K562 (cell line): Measurements from ENCODE around the gene TRMT10B. TPM values are rescaled to one million over a fixed set of nuclear protein-coding genes. Genes with fewer than 3 reads are reported as not detected.

Source experiments
- polyA plus RNA-seq, 8 experiments: library from polyadenylated mRNA; depleted of rRNA in 4 of 8; stranded (reverse) in 5 of 8; unstranded in 3 of 8; fragments of >200 nt; fragmentation: Nextera tagmentation in 2 of 8; fragmentation: Illumina TruSeq in 1 of 8; extraction: Ambion mirVana in 2 of 8; extraction: Trizol in 1 of 8; gene quantifications; 2 replicates each; pipeline versions ENCODE4 v1.2.1 to v1.2.3, GENCODE V29; 2011 to 2014; ENCODE audit warnings: inconsistent platforms in 1 of 8, missing spikeins in 1 of 8
- total RNA-seq, 7 experiments: library from RNA; depleted of rRNA in 6 of 7; stranded (reverse); fragments of >200 nt in 6 of 7; fragmentation: Illumina TruSeq in 2 of 7; extraction: Trizol in 2 of 7; gene quantifications; 2 replicates each; pipeline versions ENCODE4 v1.2.1 to v1.2.3, GENCODE V29; 2011 to 2021; ENCODE audit warnings: low replicate concordance in 1 of 7

TRMT10B gene
- total and polyA plus RNA-seq, 9 of the 15 experiments (the other 6 are each of a cell fraction or from before 2014, with no cell fraction given), result 2.9 to 13.4 (median 7.0) TPM

Other genes with a start within 250 kb of the TRMT10B start
- gene FBXO10, start 177.4 kb upstream of the TRMT10B start, total RNA-seq (2014; rRNA removed), result 5.4 and 8.2 TPM in 2 replicates
- gene FBXO10, start 177.4 kb upstream of the TRMT10B start, total RNA-seq (2014; rRNA removed; fragmentation: Illumina TruSeq; extraction: Trizol), result 5.0 and 6.0 TPM in 2 replicates
- gene FBXO10, start 177.4 kb upstream of the TRMT10B start, total RNA-seq (2015; rRNA removed; fragmentation: Illumina TruSeq; extraction: Trizol), result 5.8 and 5.9 TPM in 2 replicates
- gene FBXO10, start 177.4 kb upstream of the TRMT10B start, total RNA-seq (2021), result 8.8 and 9.0 TPM in 2 replicates
- 9.9 and 16.4 TPM in 2 replicates for gene FBXO10, start 177.4 kb upstream of the TRMT10B start, polyA plus RNA-seq (2011; rRNA removed)
- gene FBXO10, start 177.4 kb upstream of the TRMT10B start, polyA plus RNA-seq (2014; fragmentation: Illumina TruSeq; extraction: Trizol), result 8.8 and 9.6 TPM in 2 replicates
- gene FBXO10, start 177.4 kb upstream of the TRMT10B start, polyA plus RNA-seq (2014; fragmentation: Nextera tagmentation; extraction: Ambion mirVana), result 1 to 10 TPM in 1 of 2 experiments, under 1 TPM in 1; 0.84 to 1.4 TPM
- gene FBXO10, start 177.4 kb upstream of the TRMT10B start, polyA plus RNA-seq (2014; rRNA removed), result 7.5 and 8.1 TPM in 2 replicates
- gene TOMM5, start 161.2 kb upstream of the TRMT10B start, total RNA-seq (2014; rRNA removed), result 486 and 497 TPM in 2 replicates
- 432 and 435 TPM in 2 replicates for gene TOMM5, start 161.2 kb upstream of the TRMT10B start, total RNA-seq (2014; rRNA removed; fragmentation: Illumina TruSeq; extraction: Trizol)
- gene TOMM5, start 161.2 kb upstream of the TRMT10B start, total RNA-seq (2015; rRNA removed; fragmentation: Illumina TruSeq; extraction: Trizol), result 507 and 545 TPM in 2 replicates
- gene TOMM5, start 161.2 kb upstream of the TRMT10B start, total RNA-seq (2021), result 262 and 298 TPM in 2 replicates
- gene TOMM5, start 161.2 kb upstream of the TRMT10B start, polyA plus RNA-seq (2011; rRNA removed), result 324 and 496 TPM in 2 replicates
- gene TOMM5, start 161.2 kb upstream of the TRMT10B start, polyA plus RNA-seq (2014; fragmentation: Illumina TruSeq; extraction: Trizol), result 415 and 463 TPM in 2 replicates
- gene TOMM5, start 161.2 kb upstream of the TRMT10B start, polyA plus RNA-seq (2014; fragmentation: Nextera tagmentation; extraction: Ambion mirVana), result 1,000 to 10,000 TPM; 1,739 to 1,742 TPM
- gene TOMM5, start 161.2 kb upstream of the TRMT10B start, polyA plus RNA-seq (2014; rRNA removed), result 636 and 716 TPM in 2 replicates
- gene FRMPD1, start 102.9 kb upstream of the TRMT10B start, total RNA-seq (2014; rRNA removed), result not detected in 2 replicates
- gene FRMPD1, start 102.9 kb upstream of the TRMT10B start, total RNA-seq (2014; rRNA removed; fragmentation: Illumina TruSeq; extraction: Trizol), result not detected in 2 replicates
- not detected in 2 replicates for gene FRMPD1, start 102.9 kb upstream of the TRMT10B start, total RNA-seq (2015; rRNA removed; fragmentation: Illumina TruSeq; extraction: Trizol)
- gene FRMPD1, start 102.9 kb upstream of the TRMT10B start, total RNA-seq (2021), result not detected in 2 replicates
- gene FRMPD1, start 102.9 kb upstream of the TRMT10B start, polyA plus RNA-seq (2011; rRNA removed), result not detected in 2 replicates
- gene FRMPD1, start 102.9 kb upstream of the TRMT10B start, polyA plus RNA-seq (2014; fragmentation: Illumina TruSeq; extraction: Trizol), result not detected in 2 replicates
- not detected for gene FRMPD1, start 102.9 kb upstream of the TRMT10B start, polyA plus RNA-seq (2014; fragmentation: Nextera tagmentation; extraction: Ambion mirVana)
- gene FRMPD1, start 102.9 kb upstream of the TRMT10B start, polyA plus RNA-seq (2014; rRNA removed), result not detected in 2 replicates
- gene EXOSC3, start 31.3 kb downstream of the TRMT10B start, total RNA-seq (2014; rRNA removed), result 166 and 209 TPM in 2 replicates
- gene EXOSC3, start 31.3 kb downstream of the TRMT10B start, total RNA-seq (2014; rRNA removed; fragmentation: Illumina TruSeq; extraction: Trizol), result 130 and 137 TPM in 2 replicates
- 112 and 114 TPM in 2 replicates for gene EXOSC3, start 31.3 kb downstream of the TRMT10B start, total RNA-seq (2015; rRNA removed; fragmentation: Illumina TruSeq; extraction: Trizol)
- gene EXOSC3, start 31.3 kb downstream of the TRMT10B start, total RNA-seq (2021), result 146 and 151 TPM in 2 replicates
- gene EXOSC3, start 31.3 kb downstream of the TRMT10B start, polyA plus RNA-seq (2011; rRNA removed), result 50.1 and 85.4 TPM in 2 replicates
- 79.3 and 90.4 TPM in 2 replicates for gene EXOSC3, start 31.3 kb downstream of the TRMT10B start, polyA plus RNA-seq (2014; fragmentation: Illumina TruSeq; extraction: Trizol)
- gene EXOSC3, start 31.3 kb downstream of the TRMT10B start, polyA plus RNA-seq (2014; fragmentation: Nextera tagmentation; extraction: Ambion mirVana), result 10 to 100 TPM; 18.5 to 29.6 TPM
- gene EXOSC3, start 31.3 kb downstream of the TRMT10B start, polyA plus RNA-seq (2014; rRNA removed), result 215 and 266 TPM in 2 replicates
- gene DCAF10, start 47.0 kb downstream of the TRMT10B start, total RNA-seq (2014; rRNA removed), result 9.4 and 12.5 TPM in 2 replicates
- 18.8 and 21.0 TPM in 2 replicates for gene DCAF10, start 47.0 kb downstream of the TRMT10B start, total RNA-seq (2014; rRNA removed; fragmentation: Illumina TruSeq; extraction: Trizol)
- 16.5 and 16.9 TPM in 2 replicates for gene DCAF10, start 47.0 kb downstream of the TRMT10B start, total RNA-seq (2015; rRNA removed; fragmentation: Illumina TruSeq; extraction: Trizol)
- 21.1 and 21.4 TPM in 2 replicates for gene DCAF10, start 47.0 kb downstream of the TRMT10B start, total RNA-seq (2021)
- 40.1 and 52.5 TPM in 2 replicates for gene DCAF10, start 47.0 kb downstream of the TRMT10B start, polyA plus RNA-seq (2011; rRNA removed)
- gene DCAF10, start 47.0 kb downstream of the TRMT10B start, polyA plus RNA-seq (2014; fragmentation: Illumina TruSeq; extraction: Trizol), result 19.6 and 20.4 TPM in 2 replicates
- 1 to 10 TPM; 6.8 to 7.4 TPM for gene DCAF10, start 47.0 kb downstream of the TRMT10B start, polyA plus RNA-seq (2014; fragmentation: Nextera tagmentation; extraction: Ambion mirVana)
- gene DCAF10, start 47.0 kb downstream of the TRMT10B start, polyA plus RNA-seq (2014; rRNA removed), result 12.5 and 18.9 TPM in 2 replicates
- gene SLC25A51, start 150.3 kb downstream of the TRMT10B start, total RNA-seq (2014; rRNA removed), result 24.5 and 28.0 TPM in 2 replicates
- gene SLC25A51, start 150.3 kb downstream of the TRMT10B start, total RNA-seq (2014; rRNA removed; fragmentation: Illumina TruSeq; extraction: Trizol), result 40.7 and 44.2 TPM in 2 replicates
- 39.3 and 39.5 TPM in 2 replicates for gene SLC25A51, start 150.3 kb downstream of the TRMT10B start, total RNA-seq (2015; rRNA removed; fragmentation: Illumina TruSeq; extraction: Trizol)
- gene SLC25A51, start 150.3 kb downstream of the TRMT10B start, total RNA-seq (2021), result 31.5 and 32.9 TPM in 2 replicates
- 30.6 and 37.0 TPM in 2 replicates for gene SLC25A51, start 150.3 kb downstream of the TRMT10B start, polyA plus RNA-seq (2011; rRNA removed)
- gene SLC25A51, start 150.3 kb downstream of the TRMT10B start, polyA plus RNA-seq (2014; fragmentation: Illumina TruSeq; extraction: Trizol), result 23.2 and 23.5 TPM in 2 replicates
- gene SLC25A51, start 150.3 kb downstream of the TRMT10B start, polyA plus RNA-seq (2014; fragmentation: Nextera tagmentation; extraction: Ambion mirVana), result 10 to 100 TPM in 1 of 2 experiments, 1 to 10 TPM in 1; 9.1 to 10.6 TPM
- gene SLC25A51, start 150.3 kb downstream of the TRMT10B start, polyA plus RNA-seq (2014; rRNA removed), result 18.7 and 22.3 TPM in 2 replicates